Activated naive CD4-positive, alpha-beta T cell treated with anti-CD3 and anti-CD28 coated beads, Interleukin-2, amount 50 U/mL, for 72 hours (primary cell): ENCODE measurements around the gene LYPLA2. TPM values are rescaled to one million over a fixed set of nuclear protein-coding genes. Genes with fewer than 3 reads are reported as not detected.
"Not testable (repeated sequence)": the region's sequence is repeated elsewhere in the genome, so short reads cannot be mapped to it uniquely, and the experiment has no call there.

Source experiments
- ATAC-seq, 2 donors: fragments of 150-1000 bp; cut with Tn5 transposase; 2 replicates each; pipeline ENCODE4 v1.10.0; 2021; ENCODE audit warnings: mild to moderate bottlenecking in 2 of 2, moderate library complexity in 2 of 2
- DNase-seq, 2 donors: peaks; one replicate each; pipeline ENCODE4 v3.0.0; 2021 to 2022; ENCODE audit warnings: low spot score in 2 of 2
- H3K27ac Mint-ChIP-seq, 2 donors: one replicate each; pipeline ENCODE4 v1.8.0; 2022; ENCODE audit warnings: mild to moderate bottlenecking in 2 of 2, mixed read lengths in 2 of 2
- H3K36me3 Mint-ChIP-seq, 2 donors: one replicate each; pipeline ENCODE4 v1.8.0; 2022; ENCODE audit warnings: mixed read lengths in 2 of 2
- H3K9me3 Mint-ChIP-seq, 2 donors: one replicate each; pipeline ENCODE4 v1.8.0; 2022; ENCODE audit warnings: mixed read lengths in 2 of 2
- total RNA-seq, 2 donors: library from RNA; stranded (reverse); gene quantifications; one replicate each; pipeline ENCODE4 v1.2.3, GENCODE V29; 2022

The LYPLA2 gene
- total RNA-seq, 2 donors from 2014 or later, result 73.6 to 78.1 TPM

GRCh38 chr1:23795676-23796465 lies 4.9 kb downstream of the LYPLA2 start:
- no peaks in the 10 kb centered on the region for H3K9me3 Mint-ChIP-seq
- H3K27ac Mint-ChIP-seq, result peak overlapping the region; percentile 59 to 80
- H3K36me3 Mint-ChIP-seq, result peaks cover 13 to 20% of the 10 kb centered on the region in 2 donors
- ATAC-seq (no peak), DNase-seq (no peak)

GRCh38 chr1:23796466-23797271 lies 5.7 kb downstream of the LYPLA2 start:
- H3K9me3 Mint-ChIP-seq, result no peaks in the 10 kb centered on the region
- H3K27ac Mint-ChIP-seq, result no peak overlapping the region
- no peak for DNase-seq

GRCh38 chr1:23797478-23798448 lies 6.8 kb downstream of the LYPLA2 start:
- H3K36me3 Mint-ChIP-seq, result peaks cover 6 to 10% of the 10 kb centered on the region in 2 donors
- no peaks in the 10 kb centered on the region for H3K9me3 Mint-ChIP-seq
- no peak for DNase-seq
- ATAC-seq, result no peak
- peak overlapping the region; percentile 50 to 92 for H3K27ac Mint-ChIP-seq

More at GRCh38 chr1:23796466-23797271, 5.7 kb downstream of the LYPLA2 start:
- ATAC-seq, result no peak
- H3K36me3 Mint-ChIP-seq, result peaks cover 7 to 12% of the 10 kb centered on the region in 2 donors

DNA sequence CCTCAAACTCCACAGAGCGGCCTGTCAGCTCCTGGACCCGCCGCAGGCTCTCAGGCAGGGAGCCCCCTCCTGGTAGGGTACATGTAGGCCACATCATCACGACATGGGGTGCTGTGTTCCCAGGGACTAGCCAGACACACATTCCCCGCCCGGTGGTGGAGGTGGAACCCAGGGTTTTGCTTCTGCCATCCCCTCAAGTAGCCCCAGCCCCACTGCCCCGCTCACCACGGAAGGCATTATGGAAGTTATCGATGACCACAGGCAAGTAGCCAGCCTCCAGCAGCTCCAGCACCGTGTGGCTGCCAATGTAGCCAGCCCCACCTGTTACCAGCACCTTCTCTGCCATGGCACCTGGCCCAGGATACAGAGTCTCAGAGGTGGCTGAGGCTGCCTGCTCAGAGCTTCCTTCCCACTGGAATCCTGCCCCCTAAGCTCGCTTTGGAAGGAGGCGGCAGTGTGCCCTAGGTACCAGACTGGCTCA lies 7.8 kb downstream of the LYPLA2 start:
- Mint-ChIP-seq H3K27ac (peak overlapping the region; percentile 50 to 92), H3K9me3 (no peaks in the 10 kb centered on the region), H3K36me3 (peaks cover 6 to 10% of the 10 kb centered on the region in 2 donors)
- DNase-seq (peak in 1 of 2 donors; percentile 26), ATAC-seq (no peak)

- H3K9me3 Mint-ChIP-seq, result no peaks in the 10 kb centered on the region
- DNase-seq (no peak), ATAC-seq (no peak)
- H3K36me3 Mint-ChIP-seq, result peaks cover 6 to 10% of the 10 kb centered on the region in 2 donors
- peak overlapping the region in 1 of 2 donors; percentile 92 for H3K27ac Mint-ChIP-seq
These were observed 8.3 kb downstream of the LYPLA2 start for GRCh38 chr1:23799255-23799569.

DNA sequence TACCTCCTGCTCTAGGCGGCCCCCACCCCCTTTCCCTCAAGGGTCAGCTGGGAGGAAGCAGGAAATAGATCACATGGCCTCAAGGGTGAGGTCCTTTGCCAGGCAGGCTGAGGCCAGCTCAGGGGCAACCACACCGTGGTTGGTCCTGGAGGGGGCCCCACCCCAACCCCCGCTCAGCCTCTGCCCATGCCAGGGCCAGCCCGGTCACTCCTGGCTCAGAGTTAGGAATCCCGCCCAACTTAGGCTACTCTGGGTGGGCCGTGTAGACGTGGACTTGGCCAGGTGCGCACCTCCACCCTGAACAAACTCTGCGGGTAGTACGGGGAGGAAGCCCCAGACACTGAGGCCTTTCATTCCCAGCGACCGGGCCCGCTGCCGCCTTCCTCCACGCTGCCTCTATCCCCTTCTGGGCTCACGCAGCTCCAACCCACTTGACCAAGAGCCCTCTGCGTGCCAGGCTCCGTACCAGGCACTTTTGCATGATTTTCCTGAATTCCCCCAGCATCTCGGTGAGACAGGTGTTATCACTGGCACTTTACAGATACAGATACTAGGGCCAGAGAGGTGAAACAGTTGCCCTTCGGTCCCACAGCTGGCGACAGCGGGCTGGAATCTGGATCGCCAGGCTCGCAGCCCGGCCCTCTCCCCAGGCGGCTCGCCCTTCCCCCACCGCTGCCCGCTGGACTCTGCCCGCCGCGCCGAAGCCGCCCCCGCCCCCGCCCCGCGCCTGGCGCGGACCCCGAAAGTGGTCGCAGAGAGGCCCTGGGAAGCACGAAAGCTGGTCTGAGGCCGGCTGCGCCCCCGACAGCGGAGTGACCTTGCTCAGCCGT lies 8.8 kb downstream of the LYPLA2 start:
- Mint-ChIP-seq H3K27ac (peak overlapping the region; percentile 92 to 97), H3K9me3 (no peaks in the 10 kb centered on the region), H3K36me3 (peaks cover 6 to 10% of the 10 kb centered on the region in 2 donors)
- DNase-seq (peak; percentile 27 to 75), ATAC-seq (peak; percentile 12 to 62)

DNA sequence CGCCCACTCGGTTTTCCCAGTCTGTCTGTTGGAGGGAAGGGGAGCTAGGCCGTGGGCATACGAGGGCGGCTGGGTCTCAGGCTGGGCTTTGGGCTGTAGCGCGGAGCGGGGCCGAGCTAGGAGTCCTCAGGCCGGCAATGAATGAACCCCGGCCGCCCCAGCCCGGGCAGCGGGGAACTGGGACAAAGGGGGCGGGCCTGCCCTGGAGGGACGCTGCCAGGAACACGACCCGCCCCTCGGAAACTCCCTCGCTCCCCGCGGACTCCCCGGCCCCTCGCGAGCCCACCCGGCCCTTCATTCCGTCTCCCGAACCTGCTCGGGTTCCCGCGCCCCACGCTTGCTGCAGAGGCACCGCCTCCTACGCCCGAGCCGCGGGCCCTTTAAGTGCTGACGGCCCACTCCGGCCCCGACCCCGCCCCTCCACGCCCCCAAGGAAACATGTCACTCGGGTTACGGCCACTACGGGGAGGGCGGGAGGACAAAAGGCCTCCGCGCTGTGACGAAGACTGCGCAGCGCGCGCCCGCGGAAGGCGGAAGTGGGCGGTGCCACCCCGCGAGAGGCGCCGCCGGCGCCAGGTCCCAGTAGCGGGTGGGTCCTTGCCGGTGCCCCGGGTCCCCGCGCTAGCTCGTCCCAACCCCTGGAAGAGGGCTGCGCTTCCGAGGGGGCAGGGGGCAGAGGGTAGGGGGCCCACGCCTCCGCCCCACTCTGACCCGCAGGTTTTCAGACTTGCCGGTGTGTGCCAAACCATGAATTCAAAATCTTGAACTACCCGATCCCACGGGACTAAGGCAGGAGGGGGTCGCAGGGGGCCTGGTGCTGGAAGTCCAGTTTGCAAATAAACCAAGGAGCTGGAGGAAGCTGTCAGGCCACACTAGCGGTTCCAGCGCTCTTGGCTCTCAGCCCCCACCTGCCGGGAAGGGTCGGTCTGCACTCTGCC lies 9.7 kb downstream of the LYPLA2 start, which contains the start of gene GALE:
GALE (minus strand) TSS at position 355 of the 938 bp plus-strand sequence. CDS start 1,747 bp downstream, outside the sequence.
- peak; percentile 88 to 93 for ATAC-seq
- Mint-ChIP-seq H3K36me3 (peaks cover 6 to 10% of the 10 kb centered on the region in 2 donors), H3K27ac (peak within 1 kb of the TSS; percentile 92 to 97), H3K9me3 (no peaks in the 10 kb centered on the region)
- peak; percentile 94 for DNase-seq

- ATAC-seq, result no peak
- Mint-ChIP-seq H3K36me3 (peaks cover 6 to 10% of the 10 kb centered on the region in 2 donors), H3K9me3 (no peaks in the 10 kb centered on the region), H3K27ac (peak overlapping the region; percentile 55 to 92)
- DNase-seq, result no peak
These were observed 10.4 kb downstream of the LYPLA2 start for GRCh38 chr1:23801338-23801748.

GRCh38 chr1:23801876-23802275 lies 10.9 kb downstream of the LYPLA2 start:
- DNase-seq (no peak), ATAC-seq (no peak)
- no peaks in the 10 kb centered on the region for H3K9me3 Mint-ChIP-seq
- peak overlapping the region in 1 of 2 donors; percentile 31 for H3K27ac Mint-ChIP-seq
- H3K36me3 Mint-ChIP-seq, result peaks cover 6 to 10% of the 10 kb centered on the region in 2 donors

GRCh38 chr1:23802809-23803342 lies 11.9 kb downstream of the LYPLA2 start:
- not testable (repeated sequence) for H3K9me3 Mint-ChIP-seq, DNase-seq, ATAC-seq
- peak overlapping the region in 1 of 2 donors; percentile 31 for H3K27ac Mint-ChIP-seq
- H3K36me3 Mint-ChIP-seq, result peaks cover 6 to 10% of the 10 kb centered on the region in 2 donors

- no peak for DNase-seq
- peak overlapping the region; percentile 8 to 72 for H3K27ac Mint-ChIP-seq
- ATAC-seq, result no peak
These were observed 12.7 kb downstream of the LYPLA2 start for GRCh38 chr1:23803674-23804073.

GRCh38 chr1:23804183-23804835 lies 13.4 kb downstream of the LYPLA2 start:
- DNase-seq (no peak), ATAC-seq (no peak)
- Mint-ChIP-seq H3K27ac (peak overlapping the region; percentile 8 to 72), H3K9me3 (no peaks in the 10 kb centered on the region), H3K36me3 (peaks cover 5 to 6% of the 10 kb centered on the region in 2 donors)

More at GRCh38 chr1:23803674-23804073, 12.7 kb downstream of the LYPLA2 start:
- peaks cover 6 to 7% of the 10 kb centered on the region in 2 donors for H3K36me3 Mint-ChIP-seq
- H3K9me3 Mint-ChIP-seq, result no peaks in the 10 kb centered on the region

DNA sequence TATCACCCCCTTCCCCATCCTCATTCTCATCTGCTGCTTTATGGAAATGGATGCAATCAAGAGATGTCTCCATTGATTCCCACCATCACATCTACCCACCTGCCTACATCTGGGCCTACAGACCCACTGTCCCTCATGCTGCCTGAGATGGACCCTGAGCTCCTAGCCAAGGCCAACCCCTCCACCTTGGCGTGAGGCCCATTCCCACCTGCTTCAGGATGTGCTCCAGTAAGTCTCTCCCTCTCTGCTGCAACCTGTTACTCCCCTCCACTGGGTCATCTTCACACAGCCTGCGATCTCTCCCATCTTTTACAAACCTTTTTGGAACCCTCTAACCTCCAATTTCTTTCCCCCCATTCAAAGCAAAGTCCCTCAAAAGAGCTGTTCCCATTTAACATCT lies 14.1 kb downstream of the LYPLA2 start:
- Mint-ChIP-seq H3K9me3 (no peaks in the 10 kb centered on the region), H3K36me3 (peaks cover under 1% of the 10 kb centered on the region in 2 donors), H3K27ac (peak overlapping the region; percentile 8 to 80)
- ATAC-seq (no peak), DNase-seq (no peak)

DNA sequence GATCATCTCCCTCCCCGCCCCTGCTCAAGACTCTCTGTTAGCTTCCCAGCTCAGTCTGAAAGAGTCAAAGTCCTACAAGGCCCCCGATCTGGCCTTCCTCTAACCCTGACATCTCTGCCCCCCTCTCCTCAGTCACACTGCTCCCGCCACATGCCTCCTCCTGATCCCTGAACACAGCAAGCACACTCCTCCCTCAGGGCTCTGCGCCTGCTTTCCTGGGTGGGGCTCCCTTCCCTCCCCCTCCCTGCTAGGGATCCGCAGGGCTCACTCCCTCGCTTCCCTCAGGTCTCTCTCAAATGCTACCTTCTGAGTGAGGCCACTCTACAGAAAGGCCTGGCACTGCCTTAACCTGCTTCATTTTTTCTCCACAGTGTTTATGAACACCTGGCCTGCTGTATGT lies 15.3 kb downstream of the LYPLA2 start:
- peak overlapping the region; percentile 8 to 86 for H3K27ac Mint-ChIP-seq
- H3K36me3 Mint-ChIP-seq, result no peaks in the 10 kb centered on the region
- no peak for DNase-seq
- H3K9me3 Mint-ChIP-seq, result no peaks in the 10 kb centered on the region
- no peak for ATAC-seq
